Measurements from ENCODE around the gene KCTD18.

- no peak for TF ChIP-seq EZH2 (IDR thresholded peaks at IDR 0.05; ENCODE audit: insufficient read depth, poor library complexity, severe bottlenecking)
- TF ChIP-seq EZH2phosphoT487 (IDR thresholded peaks at IDR 0.05; ENCODE audit: insufficient read depth, low read depth): no peak
Measured at GRCh38 chr2:200506679-200507078, 3.2 kb downstream of the KCTD18 start.
